Sigmoid colon (tissue), 3 donors: ENCODE results near the gene NLGN1.

Source experiments
- POLR2A ChIP-seq, 2 donors: fragments of 450-650 bp; IDR thresholded peaks; one replicate each; pipeline ENCODE4 v1.6.1; 2016; ENCODE audit warnings: antibody characterized with exemption in 2 of 2, mild to moderate bottlenecking in 2 of 2, moderate library complexity in 2 of 2
- TF ChIP-seq, protein P1 (sequence below), 4 experiments: fragments of 450-650 bp in 3 of 4; fragments of 200-600 bp in 1 of 4; IDR thresholded peaks; one replicate each; pipeline ENCODE4 v1.5.1; 2016 to 2019; ENCODE audit warnings: antibody characterized with exemption in 4 of 4, mild to moderate bottlenecking in 3 of 4, moderate library complexity in 2 of 4

- TF ChIP-seq, protein P1, sequence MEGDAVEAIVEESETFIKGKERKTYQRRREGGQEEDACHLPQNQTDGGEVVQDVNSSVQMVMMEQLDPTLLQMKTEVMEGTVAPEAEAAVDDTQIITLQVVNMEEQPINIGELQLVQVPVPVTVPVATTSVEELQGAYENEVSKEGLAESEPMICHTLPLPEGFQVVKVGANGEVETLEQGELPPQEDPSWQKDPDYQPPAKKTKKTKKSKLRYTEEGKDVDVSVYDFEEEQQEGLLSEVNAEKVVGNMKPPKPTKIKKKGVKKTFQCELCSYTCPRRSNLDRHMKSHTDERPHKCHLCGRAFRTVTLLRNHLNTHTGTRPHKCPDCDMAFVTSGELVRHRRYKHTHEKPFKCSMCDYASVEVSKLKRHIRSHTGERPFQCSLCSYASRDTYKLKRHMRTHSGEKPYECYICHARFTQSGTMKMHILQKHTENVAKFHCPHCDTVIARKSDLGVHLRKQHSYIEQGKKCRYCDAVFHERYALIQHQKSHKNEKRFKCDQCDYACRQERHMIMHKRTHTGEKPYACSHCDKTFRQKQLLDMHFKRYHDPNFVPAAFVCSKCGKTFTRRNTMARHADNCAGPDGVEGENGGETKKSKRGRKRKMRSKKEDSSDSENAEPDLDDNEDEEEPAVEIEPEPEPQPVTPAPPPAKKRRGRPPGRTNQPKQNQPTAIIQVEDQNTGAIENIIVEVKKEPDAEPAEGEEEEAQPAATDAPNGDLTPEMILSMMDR (IDR thresholded peaks at IDR 0.05), result no peak
- TF ChIP-seq POLR2A (IDR thresholded peaks at IDR 0.05), result no peak
These were observed 538.8 kb downstream of the NLGN1 start for GRCh38 chr3:173936316-173936715.
